ENCODE measurements around the gene ANKRD36.
"Not testable (repeated sequence)": the region's sequence is repeated elsewhere in the genome, so short reads cannot be mapped to it uniquely, and the experiment has no call there.

The ANKRD36 gene

DNA sequence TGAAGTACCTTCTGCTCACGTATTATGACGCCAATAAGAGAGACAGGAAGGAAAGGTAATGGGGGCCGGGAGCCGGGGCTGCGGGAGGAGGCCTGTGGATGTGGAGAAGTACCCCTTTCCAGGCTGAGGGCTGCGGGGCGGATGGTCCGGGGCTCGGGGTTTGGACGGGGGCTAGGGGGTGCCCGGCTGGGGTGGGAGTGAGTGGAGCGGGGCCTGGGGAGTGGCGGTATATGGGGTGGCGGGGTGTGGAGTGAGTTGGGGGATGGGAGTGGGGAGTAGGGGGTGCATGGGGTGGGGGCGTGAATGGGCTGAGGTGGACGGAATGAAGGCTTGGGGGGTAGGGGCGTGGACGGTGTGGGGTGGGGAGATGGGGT is 916 bp downstream of the ANKRD36 start:
- DNase-seq (ENCODE audit: low read depth) = not testable (repeated sequence)

DNA sequence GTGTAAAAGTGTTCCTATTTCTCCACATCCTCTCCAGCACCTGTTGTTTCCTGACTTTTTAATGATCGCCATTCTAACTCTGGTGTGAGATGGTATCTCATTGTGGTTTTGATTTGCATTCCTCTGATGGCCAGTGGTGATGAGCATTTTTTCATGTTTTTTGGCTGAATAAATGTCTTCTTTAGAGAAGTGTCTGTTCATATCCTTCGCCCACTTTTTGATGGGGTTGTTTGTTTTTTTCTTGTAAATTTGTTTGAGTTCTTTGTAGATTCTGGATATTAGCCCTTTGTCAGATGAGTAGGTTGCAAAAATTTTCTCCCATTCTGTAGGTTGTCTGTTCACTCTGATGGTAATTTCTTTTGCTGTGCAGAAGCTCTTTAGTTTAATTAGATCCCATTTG is 16.1 kb downstream of the ANKRD36 start:
- DNase-seq (ENCODE audit: low read depth) = not testable (repeated sequence)

DNA sequence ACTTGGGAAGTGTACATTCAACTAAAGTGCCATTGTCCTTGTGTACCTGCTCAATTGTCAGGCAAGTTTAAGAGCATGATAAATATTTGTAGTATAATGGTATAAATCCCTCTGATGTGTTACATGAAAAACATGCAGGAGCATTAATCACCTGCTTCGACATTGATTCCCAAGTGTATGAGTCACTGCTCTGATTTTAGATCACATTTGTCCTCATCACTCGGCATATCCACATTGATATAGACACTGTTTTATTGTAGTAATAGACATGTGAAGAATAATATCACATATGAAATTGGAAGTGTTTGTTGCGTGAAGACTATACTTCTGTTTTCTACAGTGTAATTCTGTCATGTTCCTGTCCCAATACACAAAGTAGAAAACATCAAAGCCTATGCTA is 31.1 kb downstream of the ANKRD36 start:
- not testable (repeated sequence) for DNase-seq (ENCODE audit: low read depth)

DNA sequence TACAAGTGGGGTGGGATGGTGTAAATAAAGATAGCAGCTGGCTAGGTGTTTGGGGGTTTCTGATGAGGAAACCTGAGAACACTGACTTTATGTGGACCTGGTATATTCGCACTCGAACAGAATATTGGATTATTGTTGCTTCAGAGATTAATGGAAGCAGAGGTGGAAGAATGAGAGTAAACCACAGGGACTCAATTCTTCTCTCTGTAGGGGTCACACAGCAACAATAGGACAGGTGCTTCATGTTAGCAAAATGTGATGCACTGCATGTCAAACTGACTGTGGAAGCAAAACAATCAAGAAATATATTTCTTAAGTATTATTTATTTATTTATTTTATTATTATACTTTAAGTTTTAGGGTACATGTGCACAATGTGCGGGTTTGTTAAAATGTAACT is 53.6 kb downstream of the ANKRD36 start:
- not testable (repeated sequence) for DNase-seq (ENCODE audit: low read depth)

DNA sequence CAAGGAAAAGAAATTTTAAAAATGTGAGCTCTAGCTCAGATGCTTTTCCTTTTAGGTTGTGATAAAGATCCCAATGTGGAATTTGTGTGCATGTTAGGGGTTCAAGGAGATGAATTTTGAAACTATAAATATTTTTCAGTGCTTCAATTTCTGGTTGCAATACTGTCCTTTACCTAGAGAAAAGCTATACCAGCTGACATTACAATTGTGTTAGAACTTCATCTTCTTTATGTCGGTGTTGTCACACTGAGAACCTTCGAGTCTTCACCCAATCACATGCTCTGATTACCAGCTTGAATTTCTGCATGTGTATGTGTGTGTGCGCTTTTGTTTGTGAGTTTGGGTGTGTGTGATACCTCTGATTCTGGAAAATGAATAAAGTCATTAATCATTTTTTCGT is 55.0 kb downstream of the ANKRD36 start:
- DNase-seq (ENCODE audit: low read depth) = not testable (repeated sequence)

DNA sequence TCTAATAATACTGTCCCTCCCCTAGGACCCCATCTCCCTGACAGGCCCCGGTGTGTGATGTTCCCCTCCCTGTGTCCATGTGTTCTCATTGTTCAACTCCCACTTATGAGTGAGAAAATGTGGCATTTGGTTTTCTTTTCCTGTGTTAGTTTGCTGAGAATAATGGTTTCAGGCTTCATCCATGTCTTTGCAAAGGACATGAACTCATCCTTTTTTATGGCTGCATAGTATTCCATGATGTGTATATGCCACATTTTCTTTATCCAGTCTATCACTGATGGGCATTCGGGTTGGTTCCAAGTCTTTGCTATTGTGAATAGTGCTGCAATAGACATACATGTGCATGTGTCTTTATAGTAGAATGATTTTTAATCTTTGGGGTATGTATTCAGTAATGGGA is 55.6 kb downstream of the ANKRD36 start:
- DNase-seq (ENCODE audit: low read depth) = not testable (repeated sequence)

DNA sequence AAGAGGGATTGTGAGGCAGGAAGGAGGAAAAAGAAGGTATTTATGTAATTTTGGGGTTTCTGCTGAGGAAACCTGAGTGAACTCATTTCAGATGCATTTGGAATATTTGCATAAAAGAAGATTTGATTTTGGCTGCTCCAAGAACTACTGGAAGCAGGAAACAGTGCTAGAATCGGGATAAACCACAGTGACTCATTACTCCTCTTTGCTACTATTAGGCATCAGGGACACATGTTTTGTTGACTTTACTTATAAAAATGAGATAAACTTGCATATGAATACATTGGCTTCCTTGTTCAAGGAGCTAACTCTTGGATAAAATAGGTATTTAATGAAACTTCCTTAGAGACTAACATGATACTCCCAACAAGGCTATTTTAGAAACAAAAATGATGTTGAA is 67.4 kb downstream of the ANKRD36 start:
- DNase-seq (ENCODE audit: low read depth) = peak; percentile 2

DNA sequence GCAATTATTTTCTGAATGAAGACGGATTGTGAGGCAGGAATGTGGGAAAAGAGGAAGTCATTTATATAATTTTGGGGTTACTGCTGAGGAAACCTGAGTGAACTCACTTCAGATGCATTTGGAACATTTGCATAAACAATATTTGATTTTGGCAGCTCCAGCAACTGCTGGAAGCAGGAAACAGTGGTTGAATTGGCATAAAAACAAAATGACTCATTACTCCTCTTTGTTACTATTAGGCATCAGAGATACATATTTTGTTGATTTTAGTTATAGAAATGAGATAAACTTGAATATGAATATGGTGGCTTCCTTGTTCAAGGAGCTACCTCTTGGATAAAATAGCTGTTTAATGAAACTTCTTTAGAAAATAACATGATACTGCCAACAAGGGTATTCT is 82.4 kb downstream of the ANKRD36 start:
- DNase-seq (ENCODE audit: low read depth) = peak; percentile 22

DNA sequence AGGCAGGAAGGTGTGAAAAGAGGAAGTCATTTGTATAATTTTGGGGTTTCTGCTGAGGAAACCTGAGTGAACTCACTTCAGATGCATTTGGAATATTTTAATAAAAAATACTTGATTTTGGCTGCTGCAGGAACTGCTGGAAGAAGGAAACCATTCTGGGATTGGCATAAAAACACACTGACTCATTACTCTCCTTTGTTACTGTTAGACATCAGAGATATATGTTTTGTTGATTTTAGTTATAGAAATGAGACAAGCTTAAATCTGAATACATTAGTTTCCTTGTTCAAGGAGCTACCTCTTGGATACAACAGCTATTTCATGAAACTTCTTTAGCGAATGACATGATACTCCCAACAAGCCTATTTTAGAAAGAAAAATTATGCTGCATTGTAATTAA is 84.3 kb downstream of the ANKRD36 start:
- DNase-seq (ENCODE audit: low read depth) = not testable (repeated sequence)

DNA sequence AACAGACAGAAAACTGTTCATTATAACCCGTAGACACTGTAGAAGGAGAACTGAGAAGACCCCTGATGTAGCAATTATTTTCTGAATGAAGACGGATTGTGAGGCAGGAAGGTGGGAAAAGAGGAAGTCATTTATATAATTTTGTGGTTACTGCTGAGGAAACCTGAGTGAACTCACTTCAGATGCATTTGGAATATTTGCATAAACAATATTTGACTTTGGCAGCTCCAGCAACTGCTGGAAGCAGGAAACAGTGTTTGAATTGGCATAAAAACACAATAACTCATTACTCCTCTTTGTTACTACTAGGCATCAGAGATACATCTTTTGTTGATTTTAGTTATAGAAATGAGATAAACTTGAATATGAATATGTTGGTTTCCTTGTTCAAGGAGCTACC is 87.9 kb downstream of the ANKRD36 start:
- not testable (repeated sequence) for DNase-seq (ENCODE audit: low read depth)

DNA sequence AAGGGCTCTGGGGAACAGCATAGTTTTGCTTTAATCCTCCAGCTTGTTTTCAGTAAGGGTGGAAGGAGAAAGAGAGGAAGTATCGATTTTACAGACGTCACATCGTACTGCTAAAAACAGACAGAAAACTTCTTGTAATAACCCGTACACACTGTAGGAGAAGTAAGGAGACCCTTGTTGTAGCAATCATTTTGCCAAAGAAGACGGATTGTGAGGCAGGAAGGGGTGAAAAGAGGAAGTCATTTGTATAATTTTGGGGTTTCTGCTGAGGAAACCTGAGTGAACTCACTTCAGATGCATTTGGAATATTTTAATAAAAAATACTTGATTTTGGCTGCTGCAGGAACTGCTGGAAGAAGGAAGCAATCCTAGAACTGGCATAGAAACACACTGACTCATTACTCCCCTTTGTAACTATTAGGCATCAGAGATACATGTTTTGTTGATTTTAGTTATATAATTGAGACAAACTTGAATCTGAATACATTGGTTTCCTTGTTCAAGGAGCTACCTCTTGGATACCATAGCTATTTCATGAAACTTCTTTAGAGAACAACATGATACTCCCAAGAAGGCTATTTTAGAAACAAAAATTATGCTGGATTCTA is 89.8 kb downstream of the ANKRD36 start:
- DNase-seq (ENCODE audit: low read depth) = not testable (repeated sequence)

DNA sequence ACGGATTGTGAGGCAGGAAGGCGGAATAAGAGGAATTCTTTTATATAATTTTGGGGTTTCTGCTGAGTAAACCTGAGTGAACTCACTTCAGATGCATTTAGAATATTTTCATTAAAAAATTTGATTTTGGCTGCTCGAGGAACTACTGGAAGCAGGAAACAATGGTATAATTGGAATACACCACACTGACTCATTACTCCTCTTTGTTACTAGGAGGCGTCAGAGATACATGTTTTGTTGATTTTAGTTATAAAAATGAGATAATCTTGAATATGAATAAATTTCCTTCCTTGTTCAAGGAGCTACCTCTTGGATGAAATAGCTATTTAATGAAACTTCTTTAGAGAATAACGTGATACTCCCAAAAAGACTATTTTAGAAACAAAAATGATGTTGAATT is 97.4 kb downstream of the ANKRD36 start:
- DNase-seq (ENCODE audit: low read depth) = no peak

DNA sequence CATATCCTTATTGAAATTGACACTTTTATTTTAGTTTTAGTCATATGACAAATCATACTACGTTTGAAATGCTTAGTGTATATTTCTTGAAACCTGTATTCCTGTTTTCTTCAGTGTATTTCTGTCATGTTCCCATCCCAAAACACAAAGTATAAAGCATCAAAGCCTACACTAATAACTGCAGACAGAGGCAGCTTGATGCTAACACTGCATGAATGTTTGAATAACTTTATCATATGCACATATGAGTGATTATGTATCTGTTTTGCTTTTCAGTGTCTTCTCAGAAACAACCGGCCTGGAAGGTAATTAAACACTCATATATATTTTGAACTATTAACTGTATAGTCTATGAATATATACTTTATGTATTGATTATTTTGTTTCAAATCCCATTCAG is 102.1 kb downstream of the ANKRD36 start:
- DNase-seq (ENCODE audit: low read depth) = not testable (repeated sequence)

DNA sequence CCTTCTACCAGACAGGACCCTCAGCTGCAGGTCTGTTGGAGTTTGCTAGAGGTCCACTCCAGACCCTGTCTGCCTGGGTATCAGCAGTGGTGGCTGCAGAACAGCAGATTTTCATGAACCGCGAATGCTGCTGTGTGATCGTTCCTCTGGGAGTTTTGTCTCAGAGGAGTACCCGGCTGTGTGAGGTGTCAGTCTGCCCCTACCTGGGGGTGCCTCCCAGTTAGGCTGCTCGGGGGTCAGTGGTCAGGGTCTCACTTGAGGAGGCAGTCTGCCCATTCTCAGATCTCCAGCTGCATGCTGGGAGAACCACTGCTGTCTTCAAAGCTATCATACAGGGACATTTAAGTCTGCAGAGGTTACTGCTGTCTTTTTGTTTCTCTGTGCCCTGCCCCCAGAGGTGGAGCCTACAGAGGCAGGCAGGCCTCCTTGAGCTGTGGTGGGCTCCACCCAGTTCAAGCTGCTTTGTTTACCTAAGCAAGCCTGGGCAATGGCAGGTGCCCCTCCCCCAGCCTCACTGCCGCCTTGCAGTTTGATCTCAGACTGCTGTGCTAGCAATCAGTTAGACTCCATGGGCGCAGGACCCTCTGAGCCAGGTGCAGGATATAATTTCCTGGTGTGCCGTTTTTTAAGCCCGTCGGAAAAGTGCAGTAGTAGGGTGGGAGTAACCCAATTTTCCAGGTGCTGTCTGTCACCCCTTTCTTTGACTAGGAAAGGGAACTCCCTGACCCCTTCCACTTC is 118.1 kb downstream of the ANKRD36 start:
- DNase-seq (ENCODE audit: low read depth) = not testable (repeated sequence)

DNA sequence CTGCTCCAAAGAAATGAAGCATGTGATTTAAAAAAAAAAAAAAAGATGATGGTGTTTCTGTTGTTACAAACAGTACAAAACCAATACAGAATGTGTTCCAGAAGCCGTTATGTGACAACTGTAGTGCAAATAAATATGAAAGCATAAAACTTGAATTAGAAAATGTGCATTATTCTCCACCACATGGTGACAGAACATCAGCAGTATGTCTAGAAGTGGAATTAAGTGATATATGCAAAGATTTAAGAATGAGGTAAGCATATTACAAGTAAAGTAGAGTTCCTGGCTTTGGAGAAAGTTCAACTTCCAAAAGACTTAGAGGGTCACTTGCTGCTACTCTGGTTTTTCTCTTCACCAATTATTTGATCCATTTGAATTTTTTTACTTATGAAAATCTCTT is 120.0 kb downstream of the ANKRD36 start:
- DNase-seq (ENCODE audit: low read depth) = not testable (repeated sequence)

DNA sequence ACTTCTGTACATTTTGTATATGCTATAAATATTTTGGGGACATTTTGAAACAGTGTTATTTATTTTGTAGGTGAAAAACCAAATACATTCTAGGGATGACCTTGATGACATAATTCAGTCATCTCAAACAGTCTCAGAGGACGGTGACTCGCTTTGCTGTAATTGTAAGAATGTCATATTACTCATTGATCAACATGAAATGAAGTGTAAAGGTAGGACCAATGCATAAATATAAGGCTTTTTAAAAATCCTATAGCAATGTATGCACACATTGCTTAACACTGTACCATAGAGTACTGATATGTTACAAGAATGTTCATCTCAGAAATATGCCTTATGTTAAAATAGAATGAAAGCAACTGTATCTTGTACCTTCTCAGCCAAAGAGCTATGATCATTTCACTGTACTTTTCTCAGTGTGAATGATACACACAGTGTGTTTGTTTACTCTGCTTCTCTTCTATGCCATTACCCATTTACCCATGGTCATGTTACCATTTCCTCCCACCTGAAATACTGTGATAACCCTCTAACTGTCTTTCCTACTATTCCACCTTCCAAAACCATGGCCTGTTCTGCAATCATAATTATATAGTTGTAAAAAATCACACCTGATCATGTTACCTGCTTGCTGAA is 120.8 kb downstream of the ANKRD36 start:
- DNase-seq (ENCODE audit: low read depth) = not testable (repeated sequence)

DNA sequence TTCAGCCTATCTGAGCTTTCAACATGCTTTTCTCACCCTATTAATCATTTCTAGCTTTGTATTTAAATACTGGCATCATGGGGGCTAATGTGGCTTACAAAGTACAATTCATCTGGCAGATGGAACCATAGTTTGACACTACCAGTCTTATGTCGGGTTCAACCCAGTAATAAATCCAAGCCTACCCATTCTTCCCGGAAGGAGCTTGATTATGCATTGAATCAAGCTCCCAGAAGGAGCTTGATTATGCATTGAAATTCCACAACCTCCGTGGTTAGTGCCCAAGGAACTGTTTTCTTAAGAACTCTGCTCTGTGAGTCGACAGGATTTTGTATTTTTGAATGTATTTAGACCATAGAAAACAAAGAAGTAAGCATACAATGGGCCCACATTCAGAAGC is 148.2 kb downstream of the ANKRD36 start:
- not testable (repeated sequence) for DNase-seq (ENCODE audit: low read depth)

DNA sequence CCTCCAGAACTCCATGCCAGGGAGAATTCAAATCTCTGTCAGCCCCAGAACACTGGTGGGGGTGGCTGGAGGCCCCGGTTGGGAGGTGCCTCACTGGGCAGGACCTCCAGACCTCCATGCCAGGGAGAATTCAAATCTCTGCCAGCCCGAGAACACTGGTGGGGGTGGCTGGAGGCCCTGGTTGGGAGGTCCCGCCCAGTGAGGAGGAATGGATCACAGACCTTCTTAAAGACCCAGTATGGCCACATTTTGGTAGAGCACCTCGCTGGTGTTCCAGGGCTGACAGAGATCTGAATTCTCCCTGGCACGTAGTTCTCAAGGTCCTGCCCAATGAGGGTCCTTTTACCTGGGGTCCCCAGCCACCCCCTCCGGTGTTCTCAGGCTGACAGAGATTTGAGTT is 153.5 kb downstream of the ANKRD36 start:
- not testable (repeated sequence) for DNase-seq (ENCODE audit: low read depth)

DNA sequence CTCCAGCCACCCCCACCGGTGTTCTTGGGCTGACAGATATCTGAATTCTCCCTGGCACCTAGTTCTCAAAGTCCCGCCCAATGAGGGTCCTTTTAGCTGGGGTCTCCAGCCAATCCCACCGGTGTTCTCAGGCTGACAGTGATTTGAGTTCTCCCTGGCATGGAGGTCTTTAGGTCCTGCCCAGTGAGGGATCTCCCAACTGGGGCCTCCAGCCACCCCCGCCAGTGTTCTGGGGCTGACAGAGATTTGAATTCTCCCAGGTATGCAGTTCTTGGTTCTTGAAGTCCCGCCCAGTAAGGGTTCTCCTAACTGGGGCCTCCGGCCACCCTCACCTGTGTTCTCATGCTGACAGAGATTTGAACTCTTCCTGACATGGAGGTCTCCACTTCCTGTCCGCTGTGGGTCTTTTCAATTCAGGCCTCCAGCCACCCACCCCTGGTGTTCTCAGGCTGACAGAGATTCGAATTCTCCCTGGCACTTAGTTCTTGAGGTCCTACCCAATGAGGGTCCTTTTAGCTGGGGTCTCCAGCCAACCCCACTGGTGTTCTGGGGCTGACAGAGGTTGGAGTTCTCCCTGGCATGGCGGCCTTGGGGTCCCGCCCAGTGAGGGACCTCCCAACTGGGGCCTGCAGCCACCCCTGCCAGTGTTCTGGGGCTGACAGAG is 154.6 kb downstream of the ANKRD36 start:
- DNase-seq (ENCODE audit: low read depth) = no peak

DNA sequence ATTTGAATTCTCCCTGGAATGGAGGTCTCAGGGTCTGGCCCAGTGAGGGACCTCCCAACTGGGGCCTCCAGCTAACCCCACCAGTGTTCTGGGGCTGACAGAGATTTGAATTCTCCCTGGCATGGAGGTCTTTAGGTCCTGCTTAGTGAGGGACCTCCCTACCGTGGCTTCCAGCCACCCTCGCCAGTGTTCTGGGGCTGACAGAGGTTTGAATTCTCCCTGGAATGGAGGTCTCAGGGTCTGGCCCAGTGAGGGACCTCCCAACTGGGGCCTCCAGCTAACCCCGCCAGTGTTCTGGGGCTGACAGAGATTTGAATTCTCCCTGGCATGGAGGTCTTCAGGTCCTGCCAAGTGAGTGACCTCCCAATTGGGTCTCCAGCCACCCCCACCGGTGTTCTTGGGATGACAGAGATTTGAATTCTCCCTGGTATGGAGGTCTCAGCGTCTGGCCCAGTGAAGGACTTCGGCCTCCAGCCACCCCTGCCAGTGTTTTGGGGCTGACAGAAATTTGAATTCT is 155.2 kb downstream of the ANKRD36 start:
- not testable (repeated sequence) for DNase-seq (ENCODE audit: low read depth)

DNA sequence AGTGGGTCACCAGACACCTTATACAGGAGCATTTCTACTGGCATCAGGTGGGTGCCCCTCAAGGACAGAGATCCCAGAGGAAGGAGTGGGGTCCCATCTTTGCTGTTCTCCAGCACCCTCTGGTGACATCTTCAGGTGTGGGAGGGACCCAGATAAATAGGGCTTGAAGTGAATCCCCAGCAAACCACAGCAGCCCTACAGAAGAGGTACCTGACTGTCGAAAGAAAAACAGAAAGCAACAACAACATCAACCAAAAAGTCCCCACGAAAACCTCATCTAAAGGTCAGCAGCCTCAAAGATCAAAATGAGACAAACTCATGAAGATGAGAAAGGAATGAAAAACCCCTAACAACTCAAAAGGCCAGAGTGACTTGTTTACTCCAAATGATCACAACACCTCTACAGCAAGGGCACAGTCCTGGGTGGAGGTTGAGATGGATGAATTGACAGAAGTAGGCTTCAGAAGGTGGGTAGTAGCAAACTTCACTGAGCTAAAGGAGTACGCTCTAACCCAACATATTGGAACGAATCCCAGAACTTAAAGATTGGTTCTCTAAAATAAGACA is 163.4 kb downstream of the ANKRD36 start:
- not testable (repeated sequence) for DNase-seq (ENCODE audit: low read depth)

DNA sequence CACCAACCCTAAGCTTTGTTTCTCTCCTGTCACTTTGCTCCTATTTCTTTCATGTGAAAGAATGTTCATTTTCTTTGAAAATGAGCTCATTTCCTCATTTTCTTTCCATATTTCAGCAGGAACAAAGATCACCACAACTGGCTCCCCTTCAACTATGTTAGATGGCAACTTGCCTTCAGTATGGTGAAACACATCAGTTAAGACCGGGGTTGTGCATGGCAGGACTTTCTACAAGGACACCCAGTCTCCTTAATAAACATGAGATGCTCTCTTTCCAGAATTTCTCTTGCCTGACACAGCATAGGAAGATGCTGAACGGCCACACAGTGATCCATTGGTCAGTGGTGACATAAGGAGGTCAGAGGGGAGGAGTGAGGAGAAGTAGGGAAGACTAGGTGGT is 172.2 kb downstream of the ANKRD36 start:
- not testable (repeated sequence) for DNase-seq (ENCODE audit: low read depth)
